ENCODE results near the gene HSPBP1. TPM values are rescaled to one million over a fixed set of nuclear protein-coding genes. Genes with fewer than 3 reads are reported as not detected.

Gene HSPBP1
- total and polyA plus RNA-seq, 9 of the 15 experiments (the other 6 are each of a cell fraction or from before 2014, with no cell fraction given), result 0.83 to 81.3 (median 21.8) TPM

GRCh38 chr19:55258828-55259539 is 20.9 kb downstream of the HSPBP1 start, which contains the start of gene PPP6R1 (continued):
- TF ChIP-seq ZBTB33 (CRISPR knock-in tag; IDR thresholded peaks at IDR 0.05) (peak; percentile 94), MAX (CRISPR knock-in tag; IDR thresholded peaks at IDR 0.05) (peak; percentile 86), ZBTB1 (CRISPR knock-in tag; IDR thresholded peaks at IDR 0.05; ENCODE audit: borderline replicate concordance, low read depth) (peak; percentile 55; the same call in 1 of the 2 replicates), ZEB2 (IDR thresholded peaks at IDR 0.05) (peak; percentile 65; the same call in 1 of the 2 replicates), USF2 (CRISPR knock-in tag; IDR thresholded peaks at IDR 0.05) (no peak), XRCC5 (IDR thresholded peaks at IDR 0.05; ENCODE audit: low read depth, low read length) (peak; percentile 100), ZNF184 (CRISPR knock-in tag; IDR thresholded peaks at IDR 0.05) (no peak), ZNF384 (IDR thresholded peaks at IDR 0.05; ENCODE audit: low read depth, low read length) (peak; percentile 71), MYNN (IDR thresholded peaks at IDR 0.05) (no peak; the same call in 1 of the 2 replicates), MYNN (CRISPR knock-in tag; IDR thresholded peaks at IDR 0.05) (no peak), NRF1 (conservative IDR thresholded peaks at IDR 0.05 in 1 of 2, IDR thresholded peaks at IDR 0.05 in 1 of 2) (peak; percentile 100), TRIM28 (IDR thresholded peaks at IDR 0.05) (peak; percentile 84), HEY1 (CRISPR knock-in tag; IDR thresholded peaks at IDR 0.05; ENCODE audit: borderline replicate concordance) (no peak), HDAC1 (IDR thresholded peaks at IDR 0.05) (peak in 1 of 2 experiments; percentile 78; a peak in 2 of 4 replicates), SREBF1 (IDR thresholded peaks at IDR 0.05; ENCODE audit: borderline replicate concordance, low read depth, low read length) (no peak), ZNF655 (CRISPR knock-in tag; IDR thresholded peaks at IDR 0.05) (no peak), RHOXF2B (CRISPR knock-in tag; conservative IDR thresholded peaks at IDR 0.05) (no peak), ZNF449 (CRISPR knock-in tag; IDR thresholded peaks at IDR 0.05) (no peak), PRPF4 (IDR thresholded peaks at IDR 0.05; ENCODE audit: insufficient read depth, low read depth, low read length, poor library complexity, severe bottlenecking) (peak; percentile 54)
